HG03097 (cell line): ENCODE results near the gene CCDC73.

Experiments used
- ATAC-seq: cut with Tn5 transposase; IDR thresholded peaks from one replicate; pipeline ENCODE4 v1.9.1; 2021; ENCODE audit not compliant: unreplicated experiment, low FRiP score

CCDC73 gene

DNA sequence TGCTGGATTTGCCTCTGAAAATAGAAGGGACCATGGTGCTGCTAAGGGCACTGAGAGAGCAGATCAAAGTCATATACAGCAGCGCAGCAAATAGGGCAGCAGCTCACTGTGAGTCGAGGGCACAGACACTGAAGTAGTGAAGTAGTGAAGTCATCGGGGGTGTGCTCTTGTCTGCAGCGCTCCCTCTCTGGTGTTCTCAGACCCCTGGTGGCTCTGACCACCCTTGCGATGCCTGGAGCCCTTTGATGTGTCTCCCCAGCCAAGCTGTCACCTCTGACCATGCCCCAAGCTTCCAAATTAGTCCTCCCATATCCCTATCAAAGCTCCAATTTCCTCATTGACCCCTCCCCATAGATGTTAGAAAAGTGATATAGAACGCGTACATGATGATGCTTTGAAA is 238.6 kb downstream of the CCDC73 start:
- no peak for ATAC-seq

DNA sequence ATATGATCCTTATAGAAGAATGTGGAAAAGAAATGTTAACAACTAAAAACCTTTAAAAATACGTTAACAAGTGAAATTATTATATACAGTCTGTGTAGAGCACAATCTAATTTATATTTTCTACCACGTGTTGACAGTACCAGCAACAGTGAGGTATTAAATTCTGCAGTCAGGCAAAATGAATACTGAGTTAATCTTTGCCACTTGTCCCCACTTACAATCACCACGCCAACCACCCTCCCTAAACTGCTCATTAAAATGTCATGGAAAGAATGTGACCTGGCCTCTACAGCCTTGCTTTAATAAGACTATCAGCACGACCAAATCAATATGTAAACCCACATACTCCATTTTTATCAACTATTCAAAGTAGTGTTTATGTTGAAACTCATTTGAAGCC is 239.4 kb downstream of the CCDC73 start:
- no peak for ATAC-seq
